ENCODE data around the gene CFAP299. TPM values are rescaled to one million over a fixed set of nuclear protein-coding genes. Genes with fewer than 3 reads are reported as not detected.
"Not testable (repeated sequence)": the region's sequence is repeated elsewhere in the genome, so short reads cannot be mapped to it uniquely, and the experiment has no call there.

CFAP299 gene
- total RNA-seq, 1 experiment from 2014 or later: not detected

- Histone ChIP-seq H3K4me3 (ENCODE audit: insufficient read depth, low read depth, low read length) (no peak overlapping the region), H3K36me3 (replicated peaks; ENCODE audit: control insufficient read depth, insufficient read depth, low read length) (no peaks in the 10 kb centered on the region), H3K27me3 (ENCODE audit: control insufficient read depth, insufficient read depth, low read length) (no peaks in the 10 kb centered on the region)
- DNase-seq: no peak
These were observed 95.9 kb downstream of the CFAP299 start for GRCh38 chr4:80431203-80431965.

DNA sequence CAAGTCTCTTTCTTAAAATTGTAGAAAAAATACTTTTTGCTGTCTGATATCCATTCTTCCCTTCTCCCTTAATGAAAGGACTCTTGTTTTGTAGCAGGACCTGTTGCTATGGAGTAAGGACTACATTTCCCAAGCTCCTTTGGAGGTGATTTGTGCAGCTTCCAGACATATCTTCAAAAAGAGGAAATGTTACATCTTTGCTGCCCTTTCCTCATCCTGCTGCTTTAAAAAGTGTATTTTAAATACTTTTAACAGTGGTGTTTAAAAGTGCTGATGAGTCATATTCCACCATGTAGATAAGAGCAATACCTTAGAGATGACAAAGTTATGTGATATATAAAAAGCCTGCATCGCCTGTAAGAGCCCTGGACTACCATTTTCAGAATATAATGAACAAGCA lies 98.7 kb downstream of the CFAP299 start:
- Histone ChIP-seq H3K4me3 (ENCODE audit: insufficient read depth, low read depth, low read length) (no peak overlapping the region), H3K36me3 (replicated peaks; ENCODE audit: control insufficient read depth, insufficient read depth, low read length) (no peaks in the 10 kb centered on the region), H3K27me3 (ENCODE audit: control insufficient read depth, insufficient read depth, low read length) (no peaks in the 10 kb centered on the region)
- no peak for DNase-seq

DNA sequence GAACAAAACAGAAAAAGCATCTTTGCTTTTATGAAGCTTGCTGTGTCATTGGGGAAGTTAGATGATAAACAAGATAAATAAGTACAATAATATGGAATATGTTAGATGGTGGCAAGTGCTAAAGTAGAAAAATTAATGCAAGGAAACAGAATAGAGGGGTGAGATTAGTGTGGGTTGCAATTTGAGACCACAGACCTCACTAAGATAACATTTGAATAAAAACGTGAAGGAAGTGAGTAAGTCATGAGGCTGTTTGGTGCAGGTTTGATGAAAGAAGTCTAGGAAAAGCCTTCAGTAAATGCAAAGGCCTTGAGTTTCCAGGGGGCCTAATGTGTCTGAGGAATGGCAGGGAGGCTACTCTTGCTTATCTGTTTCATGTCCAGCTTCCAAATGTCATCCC lies 102.5 kb downstream of the CFAP299 start:
- Histone ChIP-seq H3K27me3 (ENCODE audit: control insufficient read depth, insufficient read depth, low read length) (no peaks in the 10 kb centered on the region), H3K4me3 (ENCODE audit: insufficient read depth, low read depth, low read length) (no peak overlapping the region), H3K36me3 (replicated peaks; ENCODE audit: control insufficient read depth, insufficient read depth, low read length) (no peaks in the 10 kb centered on the region)
- no peak for DNase-seq

- not testable (repeated sequence) for H3K4me3 ChIP-seq (ENCODE audit: insufficient read depth, low read depth, low read length); H3K36me3 ChIP-seq (replicated peaks; ENCODE audit: control insufficient read depth, insufficient read depth, low read length); DNase-seq; H3K27me3 ChIP-seq (ENCODE audit: control insufficient read depth, insufficient read depth, low read length)
These were observed 103.9 kb downstream of the CFAP299 start for GRCh38 chr4:80439294-80440061.

DNA sequence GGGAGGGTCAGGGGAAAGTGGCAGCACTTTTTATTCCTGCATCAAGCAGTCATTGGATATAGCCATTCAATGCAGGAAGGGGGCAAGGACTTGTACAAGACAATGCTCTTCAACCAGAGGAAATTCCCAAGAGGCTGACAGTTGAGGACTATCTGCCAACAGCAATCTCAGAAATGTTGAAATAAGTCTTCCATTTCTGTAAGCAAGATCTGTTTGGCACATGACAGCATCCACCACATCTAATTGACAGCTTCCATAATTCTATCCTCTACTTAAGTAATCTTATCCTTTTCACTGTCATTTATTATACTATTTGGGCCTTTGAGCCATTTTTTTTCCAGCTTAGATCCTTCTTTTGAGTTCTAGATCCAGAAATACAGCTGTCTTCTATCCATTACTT lies 110.7 kb downstream of the CFAP299 start:
- DNase-seq: no peak
- H3K4me3 ChIP-seq (ENCODE audit: insufficient read depth, low read depth, low read length): no peak overlapping the region
- H3K36me3 ChIP-seq (replicated peaks; ENCODE audit: control insufficient read depth, insufficient read depth, low read length): no peaks in the 10 kb centered on the region
- no peaks in the 10 kb centered on the region for H3K27me3 ChIP-seq (ENCODE audit: control insufficient read depth, insufficient read depth, low read length)

GRCh38 chr4:80446664-80447063 lies 111.1 kb downstream of the CFAP299 start:
- H3K27me3 ChIP-seq (ENCODE audit: control insufficient read depth, insufficient read depth, low read length): no peaks in the 10 kb centered on the region
- H3K4me3 ChIP-seq (ENCODE audit: insufficient read depth, low read depth, low read length): no peak overlapping the region
- H3K36me3 ChIP-seq (replicated peaks; ENCODE audit: control insufficient read depth, insufficient read depth, low read length): no peaks in the 10 kb centered on the region
- DNase-seq: no peak

DNA sequence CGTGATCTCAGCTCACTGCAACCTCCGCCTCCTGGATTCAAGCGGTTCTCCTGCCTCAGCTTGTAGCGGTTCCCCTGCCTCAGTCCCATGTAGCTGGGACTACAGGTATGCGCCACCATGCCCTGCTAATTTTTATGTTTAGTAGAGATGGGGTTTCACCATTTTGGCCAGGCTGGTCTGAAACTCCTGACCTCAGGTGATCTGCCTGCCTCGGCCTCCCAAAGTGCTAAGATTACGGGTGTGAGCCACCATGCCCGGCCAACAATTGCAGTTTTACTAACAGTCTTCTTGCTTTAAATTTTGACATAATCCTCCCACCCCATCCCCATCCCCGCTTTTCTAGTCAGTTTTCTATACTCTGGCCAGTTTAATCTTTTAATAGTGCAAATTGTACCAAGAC lies 112.0 kb downstream of the CFAP299 start:
- Histone ChIP-seq H3K4me3 (ENCODE audit: insufficient read depth, low read depth, low read length) (no peak overlapping the region), H3K36me3 (replicated peaks; ENCODE audit: control insufficient read depth, insufficient read depth, low read length) (no peaks in the 10 kb centered on the region), H3K27me3 (ENCODE audit: control insufficient read depth, insufficient read depth, low read length) (no peaks in the 10 kb centered on the region)
- DNase-seq: no peak

GRCh38 chr4:80448056-80448455 lies 112.5 kb downstream of the CFAP299 start:
- Histone ChIP-seq H3K27me3 (ENCODE audit: control insufficient read depth, insufficient read depth, low read length) (no peaks in the 10 kb centered on the region), H3K36me3 (replicated peaks; ENCODE audit: control insufficient read depth, insufficient read depth, low read length) (no peaks in the 10 kb centered on the region), H3K4me3 (ENCODE audit: insufficient read depth, low read depth, low read length) (no peak overlapping the region)
- no peak for DNase-seq

DNA sequence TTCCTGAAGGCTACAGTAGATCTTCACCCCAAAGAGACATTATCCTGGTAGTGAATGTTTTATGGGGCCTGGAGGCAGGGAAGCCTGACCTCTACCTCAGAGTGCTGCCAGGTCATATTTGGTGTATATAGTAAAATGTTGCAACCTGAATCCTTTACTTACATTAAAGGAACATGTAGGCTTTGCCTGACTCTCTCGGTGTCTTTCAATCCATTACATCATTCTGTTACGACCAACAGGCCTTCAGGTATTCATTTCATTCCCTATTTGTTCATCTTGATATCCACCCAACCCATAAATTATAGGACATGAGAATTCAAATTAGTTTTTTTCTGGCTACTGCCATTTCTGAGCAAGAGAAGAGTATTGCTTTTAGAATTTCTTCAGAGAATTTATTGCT lies 116.5 kb downstream of the CFAP299 start:
- no peak overlapping the region for H3K4me3 ChIP-seq (ENCODE audit: insufficient read depth, low read depth, low read length)
- DNase-seq: no peak
- H3K36me3 ChIP-seq (replicated peaks; ENCODE audit: control insufficient read depth, insufficient read depth, low read length): no peaks in the 10 kb centered on the region
- H3K27me3 ChIP-seq (ENCODE audit: control insufficient read depth, insufficient read depth, low read length): no peaks in the 10 kb centered on the region

DNA sequence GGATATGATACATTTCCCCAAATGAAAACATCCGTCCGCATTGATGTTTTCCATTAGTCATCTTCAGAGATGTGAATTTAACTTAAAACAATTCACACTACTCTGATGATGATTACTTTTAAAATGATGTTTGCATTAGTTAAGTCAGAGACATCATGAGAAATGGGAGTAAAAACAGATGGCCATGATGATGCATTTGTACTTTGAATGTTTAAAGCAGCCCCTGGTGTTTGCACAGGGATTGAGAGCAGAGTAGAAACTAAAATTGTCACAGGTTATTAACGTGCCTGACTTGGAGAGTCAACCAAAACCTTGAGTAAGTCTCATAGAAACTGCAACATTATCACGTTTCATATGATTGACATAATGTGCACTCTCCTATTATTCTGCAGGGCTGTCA lies 117.2 kb downstream of the CFAP299 start:
- no peak for DNase-seq
- H3K36me3 ChIP-seq (replicated peaks; ENCODE audit: control insufficient read depth, insufficient read depth, low read length): no peaks in the 10 kb centered on the region
- H3K4me3 ChIP-seq (ENCODE audit: insufficient read depth, low read depth, low read length): no peak overlapping the region
- no peaks in the 10 kb centered on the region for H3K27me3 ChIP-seq (ENCODE audit: control insufficient read depth, insufficient read depth, low read length)

- Histone ChIP-seq H3K4me3 (ENCODE audit: insufficient read depth, low read depth, low read length) (no peak overlapping the region), H3K27me3 (ENCODE audit: control insufficient read depth, insufficient read depth, low read length) (no peaks in the 10 kb centered on the region), H3K36me3 (replicated peaks; ENCODE audit: control insufficient read depth, insufficient read depth, low read length) (no peaks in the 10 kb centered on the region)
- no peak for DNase-seq
These were observed 118.5 kb downstream of the CFAP299 start for GRCh38 chr4:80454040-80454439.

GRCh38 chr4:80454556-80454955 lies 119.0 kb downstream of the CFAP299 start:
- Histone ChIP-seq H3K27me3 (ENCODE audit: control insufficient read depth, insufficient read depth, low read length) (no peaks in the 10 kb centered on the region), H3K36me3 (replicated peaks; ENCODE audit: control insufficient read depth, insufficient read depth, low read length) (no peaks in the 10 kb centered on the region), H3K4me3 (ENCODE audit: insufficient read depth, low read depth, low read length) (no peak overlapping the region)
- DNase-seq: peak; percentile 5

GRCh38 chr4:80459918-80460473 lies 124.5 kb downstream of the CFAP299 start:
- H3K27me3 ChIP-seq (ENCODE audit: control insufficient read depth, insufficient read depth, low read length): no peaks in the 10 kb centered on the region
- no peak for DNase-seq
- no peak overlapping the region for H3K4me3 ChIP-seq (ENCODE audit: insufficient read depth, low read depth, low read length)
- H3K36me3 ChIP-seq (replicated peaks; ENCODE audit: control insufficient read depth, insufficient read depth, low read length): no peaks in the 10 kb centered on the region

DNA sequence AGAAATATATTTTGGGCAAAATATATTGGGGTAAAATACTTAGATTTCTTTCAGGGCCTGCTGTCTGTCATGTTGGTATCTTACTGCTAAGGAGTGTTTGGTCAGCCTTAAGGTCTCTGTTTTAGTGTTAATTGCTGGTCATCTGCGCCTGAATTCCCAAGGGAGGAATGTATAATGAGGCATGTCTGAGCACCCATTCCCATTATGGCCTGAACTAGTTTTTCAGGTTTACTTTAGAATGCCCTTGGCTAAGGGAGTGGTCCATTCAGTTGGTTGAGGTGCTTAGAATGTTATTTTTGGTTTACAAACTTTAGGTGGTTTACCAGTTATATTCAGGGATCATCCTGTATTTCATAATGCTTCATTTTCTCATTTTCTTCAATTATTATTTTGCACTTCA lies 125.9 kb downstream of the CFAP299 start:
- no peaks in the 10 kb centered on the region for H3K36me3 ChIP-seq (replicated peaks; ENCODE audit: control insufficient read depth, insufficient read depth, low read length)
- no peak for DNase-seq
- no peak overlapping the region for H3K4me3 ChIP-seq (ENCODE audit: insufficient read depth, low read depth, low read length)
- H3K27me3 ChIP-seq (ENCODE audit: control insufficient read depth, insufficient read depth, low read length): no peaks in the 10 kb centered on the region

DNA sequence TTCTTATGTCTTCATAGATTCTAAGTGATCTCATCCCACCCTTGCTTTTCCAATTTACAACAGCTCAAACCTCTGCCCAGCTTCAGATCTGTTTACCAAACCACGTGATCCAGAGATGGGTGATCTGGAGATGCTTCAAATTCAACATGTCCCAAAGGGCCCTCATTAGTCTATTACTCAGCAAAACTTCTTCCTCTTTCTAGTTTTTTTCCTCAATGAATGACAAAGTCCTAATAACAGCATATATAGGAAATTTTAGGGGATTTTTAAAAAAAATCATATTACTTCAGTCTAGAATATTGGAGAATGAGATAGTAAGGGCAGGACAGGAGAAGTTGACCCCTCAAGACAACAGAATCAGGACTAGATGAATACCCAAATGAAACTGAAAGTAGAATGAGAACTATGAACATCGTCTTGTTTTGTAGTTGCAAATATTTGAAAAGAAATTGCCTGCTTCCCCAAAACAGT lies 127.1 kb downstream of the CFAP299 start:
- Histone ChIP-seq H3K4me3 (ENCODE audit: insufficient read depth, low read depth, low read length) (no peak overlapping the region), H3K36me3 (replicated peaks; ENCODE audit: control insufficient read depth, insufficient read depth, low read length) (no peaks in the 10 kb centered on the region), H3K27me3 (ENCODE audit: control insufficient read depth, insufficient read depth, low read length) (no peaks in the 10 kb centered on the region)
- no peak for DNase-seq

Measured in H7 (cell line).